Brain pericyte (primary cell): ENCODE results near the gene OR2AG2.
"Not testable (repeated sequence)": the region's sequence is repeated elsewhere in the genome, so short reads cannot be mapped to it uniquely, and the experiment has no call there.

ENCODE experiments used
- DNase-seq: peaks from one replicate; pipeline ENCODE4 v3.0.0-alpha.2; 2012; ENCODE audit warnings: low read depth, low spot score

Gene OR2AG2, protein sequence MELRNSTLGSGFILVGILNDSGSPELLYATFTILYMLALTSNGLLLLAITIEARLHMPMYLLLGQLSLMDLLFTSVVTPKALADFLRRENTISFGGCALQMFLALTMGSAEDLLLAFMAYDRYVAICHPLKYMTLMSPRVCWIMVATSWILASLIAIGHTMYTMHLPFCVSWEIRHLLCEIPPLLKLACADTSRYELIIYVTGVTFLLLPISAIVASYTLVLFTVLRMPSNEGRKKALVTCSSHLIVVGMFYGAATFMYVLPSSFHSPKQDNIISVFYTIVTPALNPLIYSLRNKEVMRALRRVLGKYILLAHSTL

GRCh38 chr11:6771926-6772893 is at the start of gene OR2AG2:
TSS of gene OR2AG2 (minus strand) at chr11:6771976. CDS start at chr11:6768957, 3,019 bp downstream.
- no peak for DNase-seq

GRCh38 chr11:6818967-6819366 is 47.2 kb upstream of the OR2AG2 start:
- DNase-seq: no peak

DNA sequence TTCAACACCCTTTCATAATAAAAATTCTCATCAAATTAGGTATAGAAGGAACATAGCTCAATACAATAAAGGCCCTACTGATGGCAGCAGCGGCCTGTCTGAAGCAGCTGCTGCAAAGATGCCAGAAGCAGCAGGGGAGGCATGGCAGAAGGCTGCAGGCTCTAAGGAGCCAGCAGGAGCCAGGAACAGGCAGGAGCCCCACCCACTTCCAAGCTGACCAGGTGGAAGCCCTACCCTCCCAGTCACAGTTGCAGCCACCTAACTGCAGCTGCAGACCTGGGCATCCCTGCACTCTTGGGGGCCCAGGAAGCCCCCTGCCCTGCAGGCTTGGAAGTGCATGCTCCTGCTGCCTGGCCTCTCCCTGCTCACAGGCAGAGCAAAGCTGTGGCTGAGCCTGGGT is 45.9 kb upstream of the OR2AG2 start:
- DNase-seq: no peak

DNA sequence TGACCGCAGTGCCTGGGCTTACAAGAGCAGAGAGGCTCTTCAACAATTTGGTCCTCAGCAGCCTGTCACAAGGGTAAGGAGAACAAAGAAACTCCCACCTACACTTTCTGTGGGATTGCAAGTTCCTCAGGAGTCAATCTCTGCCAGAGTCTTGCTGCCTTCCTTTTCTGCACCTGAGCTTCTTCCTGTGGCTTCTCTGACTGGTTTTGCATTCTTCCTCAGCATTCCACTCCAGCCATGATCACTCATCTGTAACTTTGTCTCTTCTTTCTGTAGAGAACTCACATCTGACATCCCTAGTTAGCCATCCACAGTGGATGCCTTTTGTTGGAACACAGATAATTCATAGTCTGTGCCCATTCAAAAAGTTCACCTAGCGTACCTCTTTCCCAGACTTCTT is 41.9 kb upstream of the OR2AG2 start:
- DNase-seq: no peak

- no peak for DNase-seq
These were observed 40.7 kb upstream of the OR2AG2 start for GRCh38 chr11:6812390-6813005.

- not testable (repeated sequence) for DNase-seq
These were observed 29.3 kb upstream of the OR2AG2 start for GRCh38 chr11:6801075-6801474.

GRCh38 chr11:6799402-6799801 is 27.6 kb upstream of the OR2AG2 start, which contains the start of gene OR6A2:
TSS of gene OR6A2 (minus strand) at chr11:6799689. CDS start at chr11:6795708, 3,981 bp downstream.
- DNase-seq: no peak

DNA sequence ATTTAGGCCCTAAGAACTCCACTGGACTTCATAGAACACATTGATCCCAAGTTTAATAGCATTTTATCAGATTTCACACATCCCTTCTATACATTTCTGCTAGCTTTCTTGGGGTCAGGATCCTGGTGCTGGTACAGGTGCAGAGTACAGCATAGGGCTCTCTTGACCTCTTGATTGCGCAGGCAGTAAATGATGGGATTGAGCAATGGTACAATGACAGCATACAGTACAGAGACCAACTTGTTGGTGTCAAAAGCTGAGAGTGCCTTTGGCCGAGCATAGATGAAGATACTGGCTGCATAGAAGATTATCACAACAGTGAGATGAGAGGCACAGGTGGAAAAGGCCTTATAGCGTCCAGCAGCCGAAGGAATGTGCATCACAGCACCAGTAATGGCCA is 22.9 kb upstream of the OR2AG2 start:
- DNase-seq: no peak

DNA sequence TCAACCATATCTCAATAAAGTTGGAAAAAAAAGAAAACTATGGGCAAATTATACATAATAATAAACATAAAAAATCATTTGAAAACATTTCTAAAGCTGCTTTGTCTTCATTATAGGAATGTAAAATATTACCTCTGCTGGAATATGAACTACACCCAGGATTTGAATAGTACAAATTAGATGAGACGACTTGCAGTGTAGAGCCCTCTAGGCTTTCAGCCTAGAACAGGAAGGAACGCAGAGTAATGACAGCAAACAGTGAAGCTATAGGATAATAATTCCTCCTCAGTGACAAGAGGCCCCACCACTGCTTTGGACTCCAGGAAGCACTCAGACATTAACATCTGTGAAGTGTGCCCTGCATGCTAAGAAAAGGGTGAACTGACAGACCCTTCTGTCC is 18.8 kb upstream of the OR2AG2 start:
- DNase-seq: no peak

DNA sequence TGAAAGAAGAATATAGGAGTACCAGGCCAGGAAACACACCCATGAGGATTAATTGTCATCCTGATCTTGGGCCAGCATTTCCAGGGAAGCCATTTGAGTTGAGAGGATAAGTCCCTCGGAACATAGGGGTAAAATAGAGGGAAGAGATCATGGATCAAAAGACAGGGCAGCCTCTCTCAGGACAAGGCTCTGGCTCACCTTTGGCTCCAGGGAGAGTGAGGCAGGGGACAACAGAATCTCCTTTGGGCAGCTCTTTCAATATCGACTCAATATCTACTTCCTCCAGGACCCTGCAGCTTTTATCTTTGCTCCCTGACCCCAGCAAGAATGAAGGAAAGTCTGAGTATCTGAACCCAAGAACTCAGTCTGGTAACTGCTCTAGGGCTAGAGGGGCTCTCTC is 10.9 kb upstream of the OR2AG2 start, which contains the start of gene OR2AG1:
OR2AG1 (plus strand) TSS at position 301 of the 400 bp plus-strand sequence. CDS start 2,018 bp downstream, outside the sequence.
- DNase-seq: no peak

- no peak for DNase-seq
These were observed 9.1 kb upstream of the OR2AG2 start for GRCh38 chr11:6780829-6781228.

DNA sequence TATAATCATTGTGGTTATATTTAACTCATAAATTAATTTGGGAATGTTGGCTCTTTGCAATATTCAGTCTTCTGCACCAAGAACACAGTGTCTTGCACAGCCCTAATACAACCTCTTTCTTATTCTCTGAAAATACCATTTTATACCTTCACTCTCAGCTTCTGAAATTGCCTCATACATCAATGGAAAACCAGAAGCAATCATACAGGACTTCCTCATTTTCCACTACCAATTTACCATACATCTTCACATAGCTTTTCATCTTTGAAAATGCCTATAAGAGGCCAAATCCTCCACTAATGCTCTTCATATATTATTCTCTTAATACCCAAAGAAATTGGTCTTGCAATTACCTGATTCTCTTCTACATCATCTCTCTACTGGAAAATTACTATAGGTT is 6.7 kb upstream of the OR2AG2 start:
- DNase-seq: no peak

- DNase-seq: no peak
These were observed 14.3 kb downstream of the OR2AG2 start for GRCh38 chr11:6757373-6757967.

- no peak for DNase-seq
These were observed 15.8 kb downstream of the OR2AG2 start for GRCh38 chr11:6755953-6756347.

- no peak for DNase-seq
These were observed 16.3 kb downstream of the OR2AG2 start for GRCh38 chr11:6755303-6755952.

GRCh38 chr11:6747097-6747668 is 24.6 kb downstream of the OR2AG2 start:
- no peak for DNase-seq

DNA sequence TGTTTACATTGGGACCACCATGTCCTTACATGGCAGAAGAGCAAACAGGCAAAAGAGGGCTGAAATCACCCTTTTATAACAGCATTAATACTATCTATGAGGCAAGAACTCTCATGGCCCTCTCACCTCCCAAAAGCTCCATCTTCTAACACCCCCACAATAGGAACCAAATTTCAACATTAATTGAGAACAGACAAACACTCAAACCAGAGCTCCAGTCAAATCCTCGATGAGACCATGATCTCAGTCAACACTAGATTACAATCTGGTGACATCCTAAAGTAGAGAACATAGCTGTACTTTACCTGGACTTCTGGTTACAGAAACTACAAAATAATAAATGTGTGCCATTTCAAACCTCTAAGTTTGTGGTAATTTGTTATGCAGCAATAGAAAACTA is 25.1 kb downstream of the OR2AG2 start:
- DNase-seq: no peak

DNA sequence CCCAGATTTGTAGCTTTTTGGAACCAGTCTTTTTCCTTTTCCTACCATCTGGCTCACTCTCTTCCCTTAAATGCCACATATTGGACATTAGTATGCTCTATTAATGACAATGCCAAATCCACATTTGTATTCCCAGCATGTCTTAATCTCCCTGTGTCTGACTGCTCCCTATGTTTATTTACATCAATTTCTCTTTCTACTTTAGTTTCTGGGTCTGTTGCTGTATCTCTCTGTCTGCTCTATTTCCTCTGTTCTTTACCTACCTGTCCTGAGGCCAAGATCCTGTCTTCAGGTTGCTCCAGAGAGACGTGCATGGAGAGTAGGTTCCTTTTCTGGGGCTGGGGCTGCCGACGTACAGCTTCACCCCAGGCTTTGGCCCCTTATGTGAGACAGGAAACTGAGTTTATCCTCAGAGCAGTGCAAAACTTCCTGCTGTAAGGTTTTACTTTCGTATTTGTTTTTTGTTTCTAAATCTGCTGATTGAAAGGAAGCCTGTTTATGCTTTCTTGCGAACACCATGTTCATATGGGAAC is 25.6 kb downstream of the OR2AG2 start:
- DNase-seq: no peak

DNA sequence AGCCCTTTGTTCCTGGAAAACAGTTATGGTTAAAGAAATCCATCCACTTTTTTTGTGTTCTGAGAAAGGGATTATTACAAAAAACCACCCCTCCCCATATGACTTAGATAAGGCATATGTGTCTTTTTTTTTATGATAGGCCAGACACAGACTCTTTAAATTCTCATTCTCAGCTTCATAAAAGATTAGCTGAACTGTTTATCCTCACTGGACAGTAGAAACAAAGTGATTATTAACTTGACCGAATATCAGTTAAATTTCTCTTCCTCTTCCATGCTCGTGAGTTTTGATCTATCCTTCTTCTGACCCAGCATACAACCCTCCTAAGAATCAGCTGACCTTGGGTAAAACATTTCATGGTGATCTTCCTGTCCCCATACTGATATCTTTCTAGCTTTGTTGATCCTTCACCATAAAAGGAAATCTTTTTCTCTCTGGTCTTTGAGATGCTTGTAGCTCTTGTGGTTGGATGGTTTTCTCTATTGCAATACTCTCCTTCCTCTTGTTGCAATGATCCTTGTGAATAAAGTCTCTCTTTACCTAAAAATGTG is 26.2 kb downstream of the OR2AG2 start:
- no peak for DNase-seq

- DNase-seq: no peak
These were observed 26.8 kb downstream of the OR2AG2 start for GRCh38 chr11:6745018-6745417.
